ENCODE measurements around the gene SLC36A4. TPM values are rescaled to one million over a fixed set of nuclear protein-coding genes. Genes with fewer than 3 reads are reported as not detected.
A peak's percentile ranks its signal among the peaks of the same experiment; 100 is the strongest.
"Not testable (repeated sequence)": the region's sequence is repeated elsewhere in the genome, so short reads cannot be mapped to it uniquely, and the experiment has no call there.

Gene SLC36A4
- total RNA-seq, 2 donors from 2014 or later, result 12.3 to 17.5 TPM

DNA sequence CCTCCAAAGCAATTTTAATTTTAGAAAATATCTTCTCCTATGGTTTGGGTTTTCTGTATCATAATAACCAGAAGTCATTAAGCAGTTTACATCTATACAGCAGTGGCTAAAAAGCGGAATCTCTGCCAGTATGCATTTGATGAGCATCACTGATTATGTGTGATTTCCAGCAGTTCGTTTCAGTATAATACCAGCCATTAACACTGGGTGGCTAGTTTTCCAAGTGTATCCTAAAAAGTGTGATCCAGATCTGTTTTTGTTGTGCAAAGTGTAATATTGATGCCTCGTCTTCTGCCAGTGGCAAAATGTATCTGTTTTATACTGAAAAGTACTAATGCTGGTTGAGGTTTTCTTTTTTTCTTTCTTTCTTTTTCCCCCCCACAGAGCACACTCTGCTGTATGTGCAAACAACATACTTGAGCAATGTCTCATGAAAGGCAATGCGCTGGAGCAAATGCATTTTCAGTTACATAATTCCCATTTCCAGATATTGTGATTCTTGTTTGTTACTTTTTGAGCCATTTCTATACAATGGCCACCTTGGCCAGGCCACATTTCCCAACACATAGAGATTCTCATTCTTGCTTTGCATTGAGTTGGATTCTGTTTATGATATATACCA is 64.2 kb downstream of the SLC36A4 start:
- intact Hi-C loops (cut with DNase I), result no loop called here
- DNase-seq (no peak), ATAC-seq (no peak)

DNA sequence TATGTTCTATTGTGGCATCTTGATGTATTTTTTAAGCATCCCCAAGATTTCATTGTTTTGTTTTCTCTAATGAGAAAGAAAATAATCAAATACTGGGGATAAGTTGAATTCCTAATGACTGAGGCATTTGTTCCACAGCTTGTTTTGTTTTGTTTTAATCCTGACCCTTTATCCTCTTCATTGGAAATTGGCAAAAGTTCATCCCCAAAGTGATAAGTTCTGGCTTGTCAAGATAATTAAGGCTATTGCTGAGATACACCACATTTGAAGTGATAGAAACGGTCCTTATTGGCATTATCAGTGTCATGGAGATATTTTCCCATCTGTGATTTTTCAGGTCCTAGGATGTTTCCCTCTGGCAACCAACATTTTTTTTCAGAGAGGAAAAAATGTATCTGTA is 65.0 kb downstream of the SLC36A4 start:
- no peak for DNase-seq
- no peak for ATAC-seq
- intact Hi-C loops (cut with DNase I), result no loop called here

DNA sequence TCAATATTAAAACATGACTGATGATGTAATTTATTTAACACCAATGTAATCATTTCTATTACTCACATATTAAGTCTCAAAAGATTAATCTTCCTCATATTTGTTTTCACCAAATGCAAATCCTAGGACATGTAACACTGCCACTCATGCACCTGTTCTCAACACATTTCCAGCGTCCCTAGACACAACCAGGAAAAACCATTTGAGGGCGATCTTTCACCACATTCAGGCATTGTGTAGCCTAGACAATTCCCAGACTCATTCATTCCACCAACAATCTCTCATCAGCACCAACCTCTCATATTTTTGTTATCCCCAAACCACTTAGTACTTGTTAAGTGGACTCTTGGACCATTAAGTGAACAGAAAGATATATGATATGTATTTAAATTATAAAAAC is 66.1 kb downstream of the SLC36A4 start:
- intact Hi-C loops (cut with DNase I), result no loop called here
- ATAC-seq (no peak), DNase-seq (no peak)

DNA sequence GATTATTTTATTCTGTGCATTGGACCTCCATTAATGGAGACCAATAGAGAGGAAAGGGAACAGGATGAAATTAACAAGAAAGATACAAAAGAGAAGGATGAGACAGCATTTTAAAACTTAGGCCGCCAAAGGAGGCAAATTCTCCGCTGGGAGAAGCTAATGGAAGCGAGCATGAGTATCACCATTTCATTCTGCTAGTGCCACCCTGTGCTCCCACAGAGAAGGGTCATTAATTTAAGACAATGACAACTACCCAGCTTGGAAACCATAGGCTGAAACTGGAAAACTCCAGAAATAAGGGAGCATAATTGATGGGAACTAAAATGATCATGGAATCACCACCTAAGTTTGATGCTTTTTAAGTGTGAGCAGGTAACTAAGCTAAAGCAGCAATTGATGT is 69.2 kb downstream of the SLC36A4 start:
- ATAC-seq, result no peak
- DNase-seq, result no peak
- intact Hi-C loops (cut with DNase I), result no loop called here

DNA sequence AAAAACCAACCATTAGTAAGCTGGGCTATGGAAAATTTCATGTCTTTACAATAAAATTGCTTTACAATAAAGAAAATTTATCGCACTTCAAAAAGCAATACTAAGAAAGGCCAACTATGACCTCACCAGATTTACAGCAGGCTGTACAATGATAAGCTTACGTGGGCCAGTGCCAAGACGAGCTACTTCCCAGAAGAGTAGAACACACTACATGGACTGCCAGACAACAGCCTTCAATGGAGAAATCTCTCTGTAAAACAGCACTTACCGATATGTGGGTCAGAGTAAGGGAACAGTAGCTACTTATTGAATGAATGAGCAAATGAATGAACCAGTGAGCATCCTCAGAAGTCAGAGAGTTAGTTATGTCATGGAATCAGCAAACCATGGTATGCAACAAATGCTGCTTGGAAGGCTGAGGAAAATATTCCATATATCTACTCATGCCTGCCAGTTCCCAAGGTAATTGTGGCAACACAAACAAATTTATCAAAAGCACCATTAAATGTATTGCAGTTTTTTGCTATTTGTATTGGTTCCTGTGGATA is 74.4 kb downstream of the SLC36A4 start:
- ATAC-seq (peak in 1 of 2 donors; percentile 84), DNase-seq (peak; percentile 64)
- intact Hi-C loops (cut with DNase I), result no loop called here

DNA sequence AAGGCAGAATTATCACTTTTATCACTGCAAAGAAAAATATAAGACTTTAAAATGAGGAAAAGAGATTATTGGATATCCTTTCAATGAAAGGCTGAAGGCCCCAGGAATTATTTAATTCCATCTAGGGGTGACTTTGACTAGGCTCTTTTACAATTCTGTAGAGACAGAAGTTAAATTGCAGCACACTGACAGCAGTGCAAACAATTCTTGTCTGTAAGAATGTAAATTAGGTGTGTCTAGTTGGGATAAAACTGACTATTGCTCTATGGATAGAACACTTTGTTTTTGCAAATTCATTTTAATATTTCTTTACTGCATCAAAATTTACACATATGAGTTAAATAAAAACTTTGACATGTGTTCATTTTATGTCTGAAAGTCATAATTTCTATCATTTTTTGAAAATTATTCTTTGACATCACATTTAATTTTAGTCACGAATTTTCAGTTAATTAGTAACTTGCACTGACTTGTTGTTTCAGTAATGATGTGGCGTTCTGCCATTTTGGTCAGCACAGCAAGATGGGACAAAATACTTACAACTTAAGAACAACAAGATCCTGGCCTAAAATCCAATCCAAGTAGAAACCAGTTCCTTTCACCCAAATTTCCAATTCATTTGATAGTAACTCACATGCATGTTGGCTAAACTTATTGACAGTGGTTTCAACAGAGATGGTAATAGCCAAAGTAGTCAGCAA is 75.1 kb downstream of the SLC36A4 start:
- intact Hi-C loops (cut with DNase I), result no loop called here

DNA sequence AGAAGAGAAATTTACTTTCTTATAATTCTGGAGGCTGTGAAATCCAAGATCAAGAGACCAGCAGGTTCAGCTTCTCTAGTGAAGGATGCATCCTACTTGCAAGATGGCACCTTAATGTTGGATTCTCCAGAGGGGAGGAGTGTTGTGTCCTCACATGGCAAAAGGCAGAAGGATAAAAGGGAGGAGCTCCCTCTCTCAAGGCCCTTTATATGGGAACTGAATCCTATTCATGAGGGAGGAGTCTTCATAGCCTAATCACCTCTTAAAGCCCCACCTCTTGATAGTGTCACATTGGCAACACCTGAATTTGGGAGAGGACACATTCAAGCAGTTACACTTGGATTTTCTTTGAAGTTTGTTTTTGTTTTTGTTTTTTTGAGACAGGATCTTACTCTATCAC is 79.5 kb downstream of the SLC36A4 start:
- DNase-seq, result no peak
- intact Hi-C loops (cut with DNase I), result no loop called here

More for the DNA sequence above, 75.1 kb downstream of the SLC36A4 start:
- no peak for DNase-seq
- ATAC-seq, result no peak

DNA sequence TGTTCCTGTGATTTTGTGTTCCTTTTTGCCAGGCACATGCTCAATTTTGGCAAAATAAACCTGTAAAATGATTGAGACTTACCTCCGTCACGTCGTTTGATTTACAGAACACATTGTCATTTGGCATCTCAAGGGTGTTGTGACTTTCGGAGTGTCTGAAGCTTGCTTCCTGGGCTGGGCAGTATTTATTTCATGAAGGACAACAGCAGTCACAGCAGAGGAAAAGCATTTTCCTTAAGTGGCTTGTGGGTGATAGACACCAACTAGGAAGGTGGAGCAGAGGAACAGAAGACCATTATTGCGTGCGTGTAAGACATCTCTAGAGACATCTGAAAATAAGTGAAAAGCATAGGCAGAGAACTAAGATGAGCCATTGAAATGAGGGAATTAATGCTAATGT is 80.2 kb downstream of the SLC36A4 start:
- intact Hi-C loops (cut with DNase I), result no loop called here
- no peak for ATAC-seq
- DNase-seq, result no peak

More for the DNA sequence above, 79.5 kb downstream of the SLC36A4 start:
- ATAC-seq, result no peak

DNA sequence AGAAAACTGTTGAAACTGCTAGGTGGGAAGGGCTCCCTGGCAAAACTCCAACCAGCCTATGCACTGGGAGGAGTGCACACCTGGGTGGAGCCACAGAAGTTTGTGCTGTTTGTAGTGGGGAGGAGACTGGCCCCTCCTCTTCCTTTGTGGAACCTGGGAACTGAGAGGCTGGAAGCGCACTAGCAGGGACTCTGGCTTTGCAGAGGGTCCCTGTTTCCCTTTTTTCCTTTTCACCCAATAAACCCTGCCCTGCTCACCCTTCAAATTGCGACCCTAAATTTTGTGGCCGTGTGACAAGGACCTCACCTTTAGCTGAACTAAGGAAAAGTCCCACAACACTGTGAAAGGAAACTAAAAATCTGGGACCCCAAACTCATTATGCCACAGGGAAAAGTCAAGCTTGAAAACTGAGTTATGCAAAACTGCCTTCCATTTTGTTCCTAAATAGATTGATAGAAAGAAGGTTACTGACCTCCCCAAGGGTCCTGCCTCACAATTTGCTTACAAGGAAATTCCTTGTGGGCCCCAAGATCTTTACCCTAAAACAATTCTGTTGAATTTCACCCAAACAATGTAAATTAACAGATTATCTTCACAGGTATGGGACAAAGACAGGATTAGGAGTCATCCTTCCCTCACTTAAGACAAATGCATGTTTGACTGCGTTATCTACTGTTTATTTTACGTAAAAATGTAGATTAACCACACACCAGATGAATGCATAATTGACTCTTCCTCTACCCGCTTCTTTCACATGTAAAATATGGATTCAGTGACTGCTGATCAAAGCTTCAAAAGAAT is 81.0 kb downstream of the SLC36A4 start:
- intact Hi-C loops (cut with DNase I), result no loop called here
- DNase-seq (no peak), ATAC-seq (no peak)

DNA sequence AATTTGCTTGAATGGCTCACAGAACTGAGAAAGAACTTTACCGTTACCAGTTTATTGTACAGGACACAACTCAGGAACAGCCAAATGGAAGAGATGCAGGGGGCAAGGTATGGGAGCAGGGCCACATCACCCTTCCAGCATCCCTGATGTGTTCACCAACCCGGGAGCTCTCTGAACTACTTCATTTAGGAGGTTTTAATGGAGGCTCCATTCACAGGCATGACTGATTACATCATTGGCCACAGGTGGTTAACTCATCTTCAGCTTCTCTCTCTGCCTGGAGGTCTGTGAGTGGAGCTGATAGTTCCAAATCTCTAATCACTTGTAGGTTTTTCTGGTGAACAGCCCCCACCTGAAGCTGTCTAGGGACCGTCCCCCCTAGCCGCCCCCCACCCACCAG is 83.5 kb downstream of the SLC36A4 start:
- ATAC-seq, result no peak
- no peak for DNase-seq
- intact Hi-C loops (cut with DNase I), result no loop called here

DNA sequence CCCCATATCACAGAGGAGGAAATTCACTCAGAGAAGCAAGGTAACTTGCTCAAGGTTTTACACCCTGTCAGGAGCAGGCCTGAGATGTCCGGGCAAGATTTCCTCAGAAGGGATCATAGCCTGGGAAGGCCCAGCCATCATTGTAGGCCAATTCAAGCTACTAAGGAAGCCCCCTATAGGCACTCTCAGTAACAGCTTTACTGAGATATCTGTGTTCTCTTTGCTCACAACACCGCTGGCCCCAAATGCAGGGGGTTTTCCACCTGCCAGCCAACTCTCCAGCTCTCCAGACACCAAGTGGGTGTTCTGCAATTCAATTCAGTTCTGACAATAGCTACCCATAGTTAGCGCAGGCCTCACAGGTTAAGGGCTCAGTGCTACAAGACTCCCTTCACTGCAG is 84.0 kb downstream of the SLC36A4 start:
- ATAC-seq (no peak), DNase-seq (no peak)
- intact Hi-C loops (cut with DNase I), result no loop called here

DNA sequence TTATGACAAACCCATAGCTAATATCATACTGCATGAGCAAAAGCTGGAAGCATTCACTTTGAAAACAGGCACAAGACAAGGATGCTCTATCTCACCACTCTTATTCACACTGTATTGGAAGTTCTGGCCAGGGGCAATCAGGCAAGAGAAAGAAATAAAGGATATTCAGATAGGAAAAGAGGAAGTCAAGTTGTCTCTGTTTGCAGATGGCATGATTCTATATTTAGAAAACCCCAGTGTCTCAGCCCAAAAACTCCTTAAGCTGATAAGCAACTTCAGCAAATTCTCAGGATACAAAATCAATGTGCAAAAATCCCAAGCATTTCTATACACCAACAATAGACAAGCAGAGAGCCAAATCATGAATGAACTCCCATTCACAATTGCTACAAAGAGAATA is 86.6 kb downstream of the SLC36A4 start:
- DNase-seq; intact Hi-C loops (cut with DNase I); ATAC-seq: not testable (repeated sequence)

DNA sequence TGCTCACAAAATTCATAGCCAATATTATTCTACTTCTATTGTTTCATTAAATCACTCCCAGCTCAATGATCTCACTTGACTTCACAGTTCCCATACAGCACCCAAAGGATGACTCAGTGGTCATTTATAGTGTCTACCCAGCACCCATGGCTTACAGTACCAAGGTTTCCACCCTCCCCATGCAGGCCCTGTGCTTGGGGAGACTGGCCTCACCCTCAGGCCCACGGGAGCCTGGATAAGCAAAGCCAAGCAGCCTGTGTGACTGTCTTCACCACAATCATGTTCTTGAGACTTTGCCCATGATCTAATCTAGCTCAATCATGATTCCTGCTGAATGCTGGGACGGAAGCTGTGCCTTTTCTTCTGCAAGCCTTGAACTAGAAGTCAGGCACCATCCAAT is 97.6 kb downstream of the SLC36A4 start:
- ATAC-seq, result no peak
- intact Hi-C loops (cut with DNase I), result no loop called here
- no peak for DNase-seq

DNA sequence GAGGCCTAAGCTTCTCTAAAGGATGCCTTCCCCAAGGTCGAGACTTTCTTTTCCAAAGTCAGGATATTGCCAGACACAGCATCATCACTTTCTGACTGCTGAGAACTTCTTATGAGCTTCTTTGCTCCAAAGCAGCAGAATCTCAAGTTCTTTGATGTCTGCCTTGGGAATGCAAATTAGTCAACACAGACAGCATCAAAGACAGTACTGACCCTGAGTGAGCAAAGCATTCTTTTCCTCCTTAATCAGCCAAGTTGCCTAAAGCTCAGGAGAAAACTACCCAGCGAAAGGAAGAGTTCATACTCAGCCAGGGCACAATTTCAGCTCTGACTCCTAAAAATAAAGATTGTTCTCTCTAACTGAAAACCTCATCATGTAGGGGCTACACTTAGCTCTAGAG is 98.0 kb downstream of the SLC36A4 start:
- intact Hi-C loops (cut with DNase I), result no loop called here
- DNase-seq (no peak), ATAC-seq (no peak)

Other genes with a start within 250 kb of the SLC36A4 start
- gene MTNR1B, start 228.3 kb downstream of the SLC36A4 start, total RNA-seq, result not detected
- not detected for gene DEUP1, start 132.8 kb upstream of the SLC36A4 start, total RNA-seq